IMR-90 (cell line): ENCODE data around the gene FEM1B. TPM values are rescaled to one million over a fixed set of nuclear protein-coding genes. Genes with fewer than 3 reads are reported as not detected.

Source experiments
- ATAC-seq: fragments of 200-7000 bp; cut with Tn5 transposase; 2 replicates; pipeline ENCODE4 v1.9.1; 2020; ENCODE audit warnings: low read depth, mild to moderate bottlenecking, moderate library complexity
- BruUV-seq: library from RNA; stranded (reverse); fragments of 400-500 nt; replicated peaks from 2 replicates; lab custom pipeline; 2021; lab: Mats Ljungman, UMichigan
- CTCF ChIA-PET: fragments of 300-600 bp; formaldehyde crosslinking; extraction: SDS; loops from one replicate; lab custom pipeline; 2021; ENCODE audit warnings: antibody characterized with exemption; lab: Yijun Ruan, JAX
- POLR2A ChIA-PET: fragments of 300-600 bp; sonication (Branson Sonifier 250); formaldehyde crosslinking; loops from one replicate; lab custom pipeline; 2022; ENCODE audit warnings: antibody characterized with exemption; ENCODE audit not compliant: unreplicated experiment; lab: Charles Lee
- DNase-seq: peaks from one replicate; pipeline ENCODE4 v3.0.0; 2013
- H2AFZ ChIP-seq: replicated peaks from 2 replicates; pipeline ENCODE3; 2013; ENCODE audit warnings: low read length, mild to moderate bottlenecking; ENCODE audit not compliant: poor library complexity
- H2AK5ac ChIP-seq: 2 replicates; pipeline ENCODE4 v1.6.1; 2013; ENCODE audit warnings: low read depth, low read length, inconsistent platforms
- H2AK9ac ChIP-seq: replicated peaks from 2 replicates; pipeline ENCODE3; 2013; ENCODE audit warnings: mild to moderate bottlenecking, low read depth, low read length, moderate library complexity; ENCODE audit not compliant: poor library complexity
- H2BK120ac ChIP-seq: 2 replicates; pipeline ENCODE4 v1.6.1; 2013; ENCODE audit warnings: low read depth, low read length, inconsistent platforms
- H2BK15ac ChIP-seq: 3 replicates; pipeline ENCODE4 v1.6.1; 2013; ENCODE audit warnings: low read depth, low read length, inconsistent platforms
- H2BK20ac ChIP-seq: 2 replicates; pipeline ENCODE4 v1.6.1; 2013; ENCODE audit warnings: low read depth, mild to moderate bottlenecking, inconsistent platforms, low read length, moderate library complexity
- H2BK5ac ChIP-seq: 2 replicates; pipeline ENCODE4 v1.6.1; 2013; ENCODE audit warnings: mild to moderate bottlenecking, low read depth, low read length, inconsistent platforms; ENCODE audit not compliant: poor library complexity, severe bottlenecking
- H3K14ac ChIP-seq: replicated peaks from 2 replicates; pipeline ENCODE4 v1.6.1; 2013; ENCODE audit warnings: low read depth, low read length, inconsistent platforms
- H3K18ac ChIP-seq: 2 replicates; pipeline ENCODE4 v1.6.1; 2013; ENCODE audit warnings: low read depth, low read length, control low read depth
- H3K23ac ChIP-seq: 2 replicates; pipeline ENCODE4 v1.6.1; 2013; ENCODE audit warnings: low read depth, low read length, inconsistent platforms
- H3K27ac ChIP-seq: 2 replicates; pipeline ENCODE4 v1.5.1; 2013; ENCODE audit warnings: mild to moderate bottlenecking, control low read depth, low read length; ENCODE audit not compliant: insufficient read depth
- H3K27me3 ChIP-seq: 2 replicates; pipeline ENCODE4 v1.6.1; 2013; ENCODE audit warnings: low read length; ENCODE audit not compliant: control insufficient read depth, insufficient read depth
- H3K36me3 ChIP-seq: 2 replicates; pipeline ENCODE4 v1.6.1; 2013; ENCODE audit warnings: low read length, mixed read lengths; ENCODE audit not compliant: control insufficient read depth, insufficient read depth
- H3K4ac ChIP-seq: 2 replicates; pipeline ENCODE4 v1.6.1; 2013; ENCODE audit warnings: low read depth, low read length, inconsistent platforms
- H3K4me1 ChIP-seq: 2 replicates; pipeline ENCODE4 v1.6.1; 2013; ENCODE audit warnings: low read length, mixed read lengths; ENCODE audit not compliant: control insufficient read depth, insufficient read depth
- H3K4me2 ChIP-seq: 2 replicates; pipeline ENCODE4 v1.6.1; 2013; ENCODE audit warnings: low read depth, mild to moderate bottlenecking, control low read depth, low read length, moderate library complexity
- H3K4me3 ChIP-seq: 2 replicates; pipeline ENCODE4 v1.5.1; 2013; ENCODE audit warnings: low read depth, mild to moderate bottlenecking, control low read depth, low read length, moderate library complexity; ENCODE audit not compliant: insufficient read depth
- H3K56ac ChIP-seq: 2 replicates; pipeline ENCODE4 v1.6.1; 2013; ENCODE audit warnings: low read length, inconsistent platforms; ENCODE audit not compliant: insufficient read depth; ENCODE audit errors: extremely low read depth
- H3K79me1 ChIP-seq, 2 experiments: 2 replicates each; pipeline ENCODE4 v1.6.1; 2013; ENCODE audit warnings: low read length in 2 of 2, inconsistent platforms in 1 of 2, low read depth in 1 of 2
- H3K9ac ChIP-seq: 2 replicates; pipeline ENCODE4 v1.6.1; 2013; ENCODE audit warnings: low read depth, low read length, control low read depth
- H3K9me1 ChIP-seq: 2 replicates; pipeline ENCODE4 v1.6.1; 2013; ENCODE audit warnings: low read length, inconsistent platforms; ENCODE audit not compliant: insufficient read depth
- H3K9me3 ChIP-seq: 2 replicates; pipeline ENCODE4 v1.6.1; 2013; ENCODE audit warnings: low read length; ENCODE audit not compliant: control insufficient read depth, insufficient read depth
- H4K20me1 ChIP-seq: 2 replicates; pipeline ENCODE4 v1.6.1; 2013; ENCODE audit warnings: low read length, inconsistent platforms; ENCODE audit not compliant: insufficient read depth
- H4K5ac ChIP-seq: 2 replicates; pipeline ENCODE4 v1.6.1; 2013; ENCODE audit warnings: mild to moderate bottlenecking, low read depth, low read length, control low read depth
- H4K8ac ChIP-seq, 2 experiments: 2 replicates each; pipeline ENCODE4 v1.6.1; 2013; ENCODE audit warnings: low read depth in 2 of 2, low read length in 2 of 2, control low read depth in 1 of 2, inconsistent platforms in 1 of 2
- H4K91ac ChIP-seq: 2 replicates; pipeline ENCODE4 v1.6.1; 2013; ENCODE audit warnings: low read depth, low read length, inconsistent platforms; ENCODE audit not compliant: insufficient read depth
- BHLHE40 ChIP-seq: fragments of 150-350 bp; IDR thresholded peaks from 2 replicates; pipeline ENCODE4 v1.6.1; 2016; ENCODE audit warnings: mild to moderate bottlenecking, low read depth, low read length
- CEBPB ChIP-seq: IDR thresholded peaks from 2 replicates; pipeline ENCODE4 v1.6.1; 2012; ENCODE audit warnings: low read depth, low read length, improper control_type of control experiment
- CHD1 ChIP-seq: IDR thresholded peaks from 2 replicates; pipeline ENCODE4 v1.6.1; 2012; ENCODE audit warnings: low read depth, low read length, improper control_type of control experiment
- FOS ChIP-seq: fragments of 150-350 bp; IDR thresholded peaks from 2 replicates; pipeline ENCODE4 v1.6.1; 2016; ENCODE audit warnings: low read depth, low read length
- MAFK ChIP-seq: IDR thresholded peaks from 2 replicates; pipeline ENCODE4 v1.6.1; 2012; ENCODE audit warnings: low read depth, low read length, improper control_type of control experiment
- MAZ ChIP-seq: IDR thresholded peaks from 2 replicates; pipeline ENCODE4 v1.6.1; 2012; ENCODE audit warnings: low read depth, mild to moderate bottlenecking, low read length, improper control_type of control experiment, moderate library complexity, borderline replicate concordance
- MXI1 ChIP-seq: IDR thresholded peaks from 2 replicates; pipeline ENCODE4 v1.6.1; 2012; ENCODE audit warnings: low read depth, mild to moderate bottlenecking, low read length, moderate library complexity, borderline replicate concordance
- NFE2L2 ChIP-seq: fragments of 150-350 bp; IDR thresholded peaks from 2 replicates; pipeline ENCODE4 v1.6.1; 2016; ENCODE audit warnings: low read depth, mild to moderate bottlenecking, low read length
- POLR2A ChIP-seq: IDR thresholded peaks from 2 replicates; pipeline ENCODE4 v1.6.1; 2012; ENCODE audit warnings: mild to moderate bottlenecking, low read depth, low read length
- RAD21 ChIP-seq: IDR thresholded peaks from 2 replicates; pipeline ENCODE4 v1.6.1; 2012; ENCODE audit warnings: low read length, improper control_type of control experiment
- RFX5 ChIP-seq: IDR thresholded peaks from 2 replicates; pipeline ENCODE4 v1.8.0; 2012; ENCODE audit warnings: low read depth, mild to moderate bottlenecking, low read length, moderate library complexity
- SMC3 ChIP-seq: fragments of 150-350 bp; IDR thresholded peaks from 2 replicates; pipeline ENCODE4 v1.6.1; 2016; ENCODE audit warnings: low read depth, mild to moderate bottlenecking, antibody characterized with exemption, low read length, moderate library complexity
- WGBS, 2 experiments: methylation state at CpG; one replicate each; pipeline versions ENCODE4 v1.1.5 to v1.1.7; 2013; ENCODE audit warnings: missing lambda C conversion rate in 2 of 2; ENCODE audit not compliant: insufficient read length in 1 of 2; ENCODE audit errors: extremely low coverage in 2 of 2; 5-methylcytosine and 5-hydroxymethylcytosine counted together
- dilution Hi-C: fragments of 300-500 bp; cut with HindIII; formaldehyde crosslinking; loops from one replicate; pipeline ENCODE4 v1.14.3; 2018; ENCODE audit warnings: low sequenced_read_pairs; ENCODE audit not compliant: unreplicated experiment
- in situ Hi-C: fragments of 300-500 bp; cut with MboI; formaldehyde crosslinking; loops from 3 replicates; pipeline ENCODE4 v1.14.3; 2019; ENCODE audit warnings: low sequenced_read_pairs, inconsistent platforms, mixed read lengths
- intact Hi-C: fragments of 100-400 bp; cut with micrococcal nuclease; formaldehyde crosslinking; loops from 2 replicates; pipeline ENCODE4 v1.10.0; 2022
- polyA plus RNA-seq, 3 experiments: library from polyadenylated mRNA; depleted of rRNA; stranded (reverse); fragments of >200 nt; gene quantifications; 2 replicates each; pipeline ENCODE4 v1.2.3, GENCODE V29; 2012; ENCODE audit warnings: low replicate concordance in 1 of 3
- total RNA-seq: library from RNA; depleted of rRNA; stranded (reverse); fragments of >200 nt; gene quantifications from 2 replicates; pipeline ENCODE4 v1.2.3, GENCODE V29; 2012
- TF ChIP-seq, protein P1 (sequence below): fragments of 150-350 bp; IDR thresholded peaks from 2 replicates; pipeline ENCODE4 v1.6.1; 2016; ENCODE audit warnings: low read depth, mild to moderate bottlenecking, low read length, moderate library complexity, borderline replicate concordance
- TF ChIP-seq, protein P2 (sequence below): conservative IDR thresholded peaks from 2 replicates; pipeline ENCODE4 v1.5.1; 2012; ENCODE audit warnings: mild to moderate bottlenecking, low read depth, low read length, improper control_type of control experiment

The FEM1B gene
- total and polyA plus RNA-seq, 2 of the 4 experiments (the other 2 are of a cell fraction) = 16.9 to 51.4 TPM

DNA sequence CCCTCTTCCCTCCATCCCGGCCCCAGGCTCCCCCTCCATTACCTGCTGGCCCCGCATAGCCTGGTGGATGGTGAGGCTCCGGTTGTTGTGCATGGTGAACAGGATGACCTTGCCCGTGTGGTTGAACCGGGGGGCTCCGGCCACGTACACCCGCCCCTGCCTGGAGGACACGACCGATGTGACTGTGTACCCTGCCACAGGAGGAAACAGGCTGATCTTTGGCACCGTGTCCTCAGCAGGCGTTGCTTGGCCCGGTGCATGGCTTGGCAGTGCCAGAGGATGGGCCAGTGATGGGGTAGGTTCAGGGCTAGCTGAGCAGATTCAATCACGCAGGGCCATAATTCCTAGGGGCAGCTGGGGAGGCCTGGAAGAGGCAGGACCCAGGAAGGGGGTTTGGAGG is 58.1 kb downstream of the FEM1B start:
- Histone ChIP-seq H2AFZ (no peak overlapping the region), H3K14ac (no peak overlapping the region), H3K18ac (no peak overlapping the region), H4K91ac (no peak overlapping the region), H3K9me3 (no peaks in the 10 kb centered on the region), H3K4me3 (no peak overlapping the region), H3K36me3 (peaks cover 3% of the 10 kb centered on the region; the same call in 1 of the 2 replicates), H2AK9ac (peak overlapping the region; percentile 15), H2BK15ac (no peak overlapping the region), H2AK5ac (peak overlapping the region; percentile 25), H3K56ac (no peak overlapping the region), H3K23ac (no peak overlapping the region), H3K4me2 (no peak overlapping the region), H2BK20ac (no peak overlapping the region), H3K9ac (no peak overlapping the region), H4K8ac (no peak overlapping the region), H4K20me1 (no peaks in the 10 kb centered on the region), H3K27me3 (no peaks in the 10 kb centered on the region), H3K9me1 (peaks cover 18% of the 10 kb centered on the region), H3K4ac (no peak overlapping the region), H3K27ac (no peak overlapping the region), H2BK5ac (no peak overlapping the region), H3K79me1 (no peaks in the 10 kb centered on the region), H2BK120ac (no peak overlapping the region), H4K5ac (no peak overlapping the region), H3K4me1 (peaks cover 18% of the 10 kb centered on the region)
- in situ Hi-C loops (no loop called here), dilution Hi-C loops (no loop called here), intact Hi-C loops (no loop called here)
- BruUV-seq = no TSS peak
- no peak for DNase-seq
- ChIA-PET POLR2A (no interaction called here), CTCF (no interaction called here)
- ATAC-seq = no peak
- TF ChIP-seq SMC3 (no peak), POLR2A (no peak), MXI1 (no peak), BHLHE40 (no peak), CHD1 (no peak), CEBPB (no peak), RFX5 (no peak), FOS (no peak), MAZ (no peak), RAD21 (no peak), NFE2L2 (no peak), MAFK (no peak)
- TF ChIP-seq, protein P1, sequence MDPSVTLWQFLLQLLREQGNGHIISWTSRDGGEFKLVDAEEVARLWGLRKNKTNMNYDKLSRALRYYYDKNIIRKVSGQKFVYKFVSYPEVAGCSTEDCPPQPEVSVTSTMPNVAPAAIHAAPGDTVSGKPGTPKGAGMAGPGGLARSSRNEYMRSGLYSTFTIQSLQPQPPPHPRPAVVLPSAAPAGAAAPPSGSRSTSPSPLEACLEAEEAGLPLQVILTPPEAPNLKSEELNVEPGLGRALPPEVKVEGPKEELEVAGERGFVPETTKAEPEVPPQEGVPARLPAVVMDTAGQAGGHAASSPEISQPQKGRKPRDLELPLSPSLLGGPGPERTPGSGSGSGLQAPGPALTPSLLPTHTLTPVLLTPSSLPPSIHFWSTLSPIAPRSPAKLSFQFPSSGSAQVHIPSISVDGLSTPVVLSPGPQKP = no peak
- TF ChIP-seq, protein P2, sequence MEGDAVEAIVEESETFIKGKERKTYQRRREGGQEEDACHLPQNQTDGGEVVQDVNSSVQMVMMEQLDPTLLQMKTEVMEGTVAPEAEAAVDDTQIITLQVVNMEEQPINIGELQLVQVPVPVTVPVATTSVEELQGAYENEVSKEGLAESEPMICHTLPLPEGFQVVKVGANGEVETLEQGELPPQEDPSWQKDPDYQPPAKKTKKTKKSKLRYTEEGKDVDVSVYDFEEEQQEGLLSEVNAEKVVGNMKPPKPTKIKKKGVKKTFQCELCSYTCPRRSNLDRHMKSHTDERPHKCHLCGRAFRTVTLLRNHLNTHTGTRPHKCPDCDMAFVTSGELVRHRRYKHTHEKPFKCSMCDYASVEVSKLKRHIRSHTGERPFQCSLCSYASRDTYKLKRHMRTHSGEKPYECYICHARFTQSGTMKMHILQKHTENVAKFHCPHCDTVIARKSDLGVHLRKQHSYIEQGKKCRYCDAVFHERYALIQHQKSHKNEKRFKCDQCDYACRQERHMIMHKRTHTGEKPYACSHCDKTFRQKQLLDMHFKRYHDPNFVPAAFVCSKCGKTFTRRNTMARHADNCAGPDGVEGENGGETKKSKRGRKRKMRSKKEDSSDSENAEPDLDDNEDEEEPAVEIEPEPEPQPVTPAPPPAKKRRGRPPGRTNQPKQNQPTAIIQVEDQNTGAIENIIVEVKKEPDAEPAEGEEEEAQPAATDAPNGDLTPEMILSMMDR = no peak
- WGBS, 2 experiments = 94% methylated on average over 2 of the region's 14 CpGs; no CpG with 5 or more reads in 1 of the 2 experiments
